ENCODE results near the gene SOX6. TPM values are rescaled to one million over a fixed set of nuclear protein-coding genes. Genes with fewer than 3 reads are reported as not detected.

The SOX6 gene
- total and polyA plus RNA-seq, 2 donors (not counting 3 experiments of a cell fraction or from before 2014, with no cell fraction given): 0.14 to 3.7 TPM

GRCh38 chr11:16049611-16050010, 306.7 kb downstream of the SOX6 start:
- no peak overlapping the region for H3K9ac ChIP-seq (replicated peaks; ENCODE audit: extremely low read depth, insufficient read depth, low read length)
- H3K27ac ChIP-seq (ENCODE audit: insufficient read depth, low read depth, low read length): no peak overlapping the region
- H2AFZ ChIP-seq (ENCODE audit: low read depth, low read length): no peak overlapping the region
- FAIRE-seq (no peak), DNase-seq (ENCODE audit: low read depth, low spot score) (no peak)
- no peak overlapping the region for H3K4me2 ChIP-seq (ENCODE audit: insufficient read depth, low read length)
- H3K79me2 ChIP-seq (ENCODE audit: control insufficient read depth, insufficient read depth, low read length): no peaks in the 10 kb centered on the region
- dilution Hi-C loops (cut with MboI; ENCODE audit: extremely low pct_ligation_motif_present, low sequenced_read_pairs) (no loop called here), intact Hi-C loops (cut with micrococcal nuclease) (loop anchor here (5.0 kb wide), 1 partner anchor 558 kb away; no protein-coding TSS in a partner anchor)
- H3K4me3 ChIP-seq (replicated peaks in 1 of 3; ENCODE audit: insufficient read depth in 1 of 3, low read depth in 1 of 3, low read length in 3 of 3): no peak overlapping the region
- ChIA-PET CTCF (interaction anchor here (0.7 to 1.1 kb wide), 4 partner anchors 8 to 48 kb away, joined by 3 read pairs; no protein-coding TSS in a partner anchor), POLR2A (no interaction called here)
- no peaks in the 10 kb centered on the region for H3K27me3 ChIP-seq (ENCODE audit: control insufficient read depth in 2 of 2, insufficient read depth in 2 of 2, low read length in 2 of 2)
- no peaks in the 10 kb centered on the region for H3K36me3 ChIP-seq (ENCODE audit: control insufficient read depth in 2 of 2, extremely low read depth in 1 of 2, insufficient read depth in 2 of 2, low read length in 2 of 2)
- H3K9me1 ChIP-seq (replicated peaks; ENCODE audit: control insufficient read depth, extremely low read depth, insufficient read depth, low read length): no peaks in the 10 kb centered on the region
- TF ChIP-seq EZH2 (IDR thresholded peaks at IDR 0.05; ENCODE audit: borderline replicate concordance, low read depth, low read length, severe bottlenecking): no peak
- no peak for TF ChIP-seq FOS (IDR thresholded peaks at IDR 0.05; ENCODE audit: borderline replicate concordance, insufficient read depth, low read length)
- TF ChIP-seq MYC (IDR thresholded peaks at IDR 0.05; ENCODE audit: low read depth, low read length): no peak
- no peak for TF ChIP-seq POLR2AphosphoS5 (IDR thresholded peaks at IDR 0.05; ENCODE audit: insufficient read depth, low read depth, low read length)
- TF ChIP-seq POLR2A (IDR thresholded peaks at IDR 0.05; ENCODE audit: low read depth, low read length): no peak
- TF ChIP-seq MAX (IDR thresholded peaks at IDR 0.05; ENCODE audit: insufficient read depth, insufficient read length): no peak
- TF ChIP-seq CTCF (IDR thresholded peaks at IDR 0.05; ENCODE audit: extremely low read depth in 1 of 2, insufficient read depth in 1 of 2, low read depth in 1 of 2, low read length in 2 of 2): no peak
- no peak for TF ChIP-seq JUN (IDR thresholded peaks at IDR 0.05; ENCODE audit: borderline replicate concordance, insufficient read depth, insufficient read length, low read depth)
- no peak for TF ChIP-seq GATA2 (IDR thresholded peaks at IDR 0.05; ENCODE audit: insufficient read depth, insufficient read length, low read depth, low read length)
- no TSS peak for BruUV-seq (replicated peaks)
- H3K9me3 ChIP-seq (replicated peaks; ENCODE audit: control insufficient read depth, insufficient read depth, low read length): no peaks in the 10 kb centered on the region
- H3K4me1 ChIP-seq (ENCODE audit: control insufficient read depth, extremely low read depth, insufficient read depth, low read length): peaks cover 5% of the 10 kb centered on the region
- no peaks in the 10 kb centered on the region for H4K20me1 ChIP-seq (replicated peaks; ENCODE audit: control insufficient read depth, extremely low read depth, insufficient read depth, low read length)
